ENCODE data around the gene PRICKLE3. TPM values are rescaled to one million over a fixed set of nuclear protein-coding genes. Genes with fewer than 3 reads are reported as not detected.

PRICKLE3 gene
- 33.0 and 34.0 TPM in 2 replicates for total RNA-seq

GRCh38 chrX:49186125-49187027, at the start of gene PRICKLE3:
Gene PRICKLE3, minus strand, starts transcription at chrX:49186373. Its CDS starts 76 bp downstream, at chrX:49186297.

GRCh38 chrX:49233176-49233575, 47.0 kb upstream of the PRICKLE3 start, which contains the start of gene CACNA1F:
Gene CACNA1F, minus strand, starts transcription at chrX:49233340. Its CDS starts 31 bp downstream, at chrX:49233309.

GRCh38 chrX:49199906-49200771, 14.0 kb upstream of the PRICKLE3 start, which contains the start of gene SYP:
Gene SYP, minus strand, starts transcription at chrX:49200193. Its CDS starts 7 bp downstream, at chrX:49200186.

GRCh38 chrX:49171752-49172279, 14.4 kb downstream of the PRICKLE3 start, which contains the start of gene PLP2:
Gene PLP2, plus strand, starts transcription at chrX:49171898. Its CDS starts 103 bp downstream, at chrX:49172001.

GRCh38 chrX:49162620-49163019, 23.6 kb downstream of the PRICKLE3 start, which contains the start of gene MAGIX:
Gene MAGIX, plus strand, starts transcription at chrX:49162758. Its CDS starts 132 bp downstream, at chrX:49162890.

Other genes with a start within 250 kb of the PRICKLE3 start
- gene OTUD5, start 228.8 kb downstream of the PRICKLE3 start, total RNA-seq: 30.3 and 32.0 TPM in 2 replicates
- under 0.01 and 0.14 TPM in 2 replicates for gene KCND1, start 214.5 kb downstream of the PRICKLE3 start, total RNA-seq
- gene GRIPAP1, start 184.1 kb downstream of the PRICKLE3 start, total RNA-seq: 9.9 and 14.4 TPM in 2 replicates
- gene TFE3, start 143.0 kb downstream of the PRICKLE3 start, total RNA-seq: 41.7 and 45.1 TPM in 2 replicates
- gene CCDC120, start 127.4 kb downstream of the PRICKLE3 start, total RNA-seq: 6.3 and 11.5 TPM in 2 replicates
- 16.3 and 19.3 TPM in 2 replicates for gene PRAF2, start 112.4 kb downstream of the PRICKLE3 start, total RNA-seq
- gene WDR45, start 106.5 kb downstream of the PRICKLE3 start, total RNA-seq: 23.1 and 34.7 TPM in 2 replicates
- 21.4 and 22.3 TPM in 2 replicates for gene GPKOW, start 62.6 kb downstream of the PRICKLE3 start, total RNA-seq
- gene MAGIX, start 23.6 kb downstream of the PRICKLE3 start, total RNA-seq: 1.7 and 4.5 TPM in 2 replicates
- gene PLP2, start 14.5 kb downstream of the PRICKLE3 start, total RNA-seq: 97.5 and 130 TPM in 2 replicates
- gene SYP, start 13.8 kb upstream of the PRICKLE3 start, total RNA-seq: 0.14 and 0.51 TPM in 2 replicates
- under 0.01 TPM in 1 of 2 replicates, not detected in the other for gene CACNA1F, start 47.0 kb upstream of the PRICKLE3 start, total RNA-seq
- gene CCDC22, start 49.1 kb upstream of the PRICKLE3 start, total RNA-seq: 21.3 and 24.3 TPM in 2 replicates
- gene FOXP3, start 78.3 kb upstream of the PRICKLE3 start, total RNA-seq: not detected in 2 replicates
- 4.7 and 6.2 TPM in 2 replicates for gene PPP1R3F, start 83.4 kb upstream of the PRICKLE3 start, total RNA-seq
- gene GAGE10, start 117.3 kb upstream of the PRICKLE3 start, total RNA-seq: not detected in 2 replicates
- gene GAGE12J, start 135.7 kb upstream of the PRICKLE3 start, total RNA-seq: not detected in 2 replicates
- gene GAGE13, start 145.2 kb upstream of the PRICKLE3 start, total RNA-seq: not detected in 2 replicates